ENCODE results near the gene SSTR4. TPM values are rescaled to one million over a fixed set of nuclear protein-coding genes. Genes with fewer than 3 reads are reported as not detected.

The SSTR4 gene
- total RNA-seq, 1 donor from 2014 or later, result not detected

DNA sequence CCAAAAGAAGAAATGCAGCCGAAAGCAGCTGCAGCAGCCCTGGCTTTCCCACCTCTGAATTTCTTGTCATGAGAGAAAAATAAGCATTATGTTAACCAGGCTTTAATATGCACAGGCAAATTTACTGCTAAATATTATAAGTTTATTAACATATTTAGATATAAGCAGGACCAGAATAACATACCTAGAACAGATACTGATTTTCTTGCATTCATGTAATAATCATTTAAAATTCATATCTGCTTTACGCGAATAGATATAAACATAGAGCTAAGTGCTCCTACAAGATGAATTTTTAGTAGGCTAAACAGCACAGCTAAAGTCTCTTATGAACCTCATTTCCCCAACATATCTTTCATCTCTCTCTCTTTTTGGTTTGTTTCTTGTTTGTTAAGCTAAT, 36.3 kb downstream of the SSTR4 start:
- Histone ChIP-seq H3K4me3 (ENCODE audit: low read depth, low read length) (no peak overlapping the region), H3K27me3 (ENCODE audit: control insufficient read depth, insufficient read depth, low read length) (no peaks in the 10 kb centered on the region), H3K36me3 (ENCODE audit: control insufficient read depth, insufficient read depth, low read length) (no peaks in the 10 kb centered on the region)
- FAIRE-seq (no peak), DNase-seq (ENCODE audit: low read depth) (no peak)
- TF ChIP-seq CTCF (IDR thresholded peaks at IDR 0.05; ENCODE audit: insufficient read depth, low read length, severe bottlenecking), result no peak

DNA sequence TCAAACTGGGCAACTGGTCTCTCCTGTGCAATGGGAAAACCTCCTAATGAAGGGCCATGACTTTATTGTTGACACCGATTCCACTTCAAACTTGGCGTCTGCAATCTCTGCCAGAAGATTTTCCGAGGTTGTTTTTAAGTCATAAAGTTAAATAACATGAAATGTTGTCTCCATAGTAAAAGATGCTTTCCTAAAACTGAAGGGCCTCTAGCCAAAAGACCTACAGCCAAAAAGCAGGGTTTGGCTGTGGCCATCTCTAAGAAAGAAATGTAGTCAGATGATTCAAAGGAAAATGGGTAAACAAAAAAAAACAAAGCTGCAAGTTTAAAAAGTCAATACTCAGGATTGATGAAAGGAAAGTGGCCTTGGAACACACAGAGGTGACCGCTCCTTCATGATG, 36.9 kb downstream of the SSTR4 start:
- FAIRE-seq (no peak), DNase-seq (ENCODE audit: low read depth) (no peak)
- no peaks in the 10 kb centered on the region for H3K36me3 ChIP-seq (ENCODE audit: control insufficient read depth, insufficient read depth, low read length)
- no peaks in the 10 kb centered on the region for H3K27me3 ChIP-seq (ENCODE audit: control insufficient read depth, insufficient read depth, low read length)
- no peak for TF ChIP-seq CTCF (IDR thresholded peaks at IDR 0.05; ENCODE audit: insufficient read depth, low read length, severe bottlenecking)
- H3K4me3 ChIP-seq (ENCODE audit: low read depth, low read length), result no peak overlapping the region

GRCh38 chr20:23072892-23073586, 37.9 kb downstream of the SSTR4 start:
- Histone ChIP-seq H3K27me3 (ENCODE audit: control insufficient read depth, insufficient read depth, low read length) (no peaks in the 10 kb centered on the region), H3K4me3 (ENCODE audit: low read depth, low read length) (no peak overlapping the region), H3K36me3 (ENCODE audit: control insufficient read depth, insufficient read depth, low read length) (no peaks in the 10 kb centered on the region)
- DNase-seq (ENCODE audit: low read depth), result no peak
- no peak for FAIRE-seq
- no peak for TF ChIP-seq CTCF (IDR thresholded peaks at IDR 0.05; ENCODE audit: insufficient read depth, low read length, severe bottlenecking)

- no peak for TF ChIP-seq CTCF (IDR thresholded peaks at IDR 0.05; ENCODE audit: insufficient read depth, low read length, severe bottlenecking)
- Histone ChIP-seq H3K36me3 (ENCODE audit: control insufficient read depth, insufficient read depth, low read length) (no peaks in the 10 kb centered on the region), H3K4me3 (ENCODE audit: low read depth, low read length) (no peak overlapping the region), H3K27me3 (ENCODE audit: control insufficient read depth, insufficient read depth, low read length) (no peaks in the 10 kb centered on the region)
- DNase-seq (ENCODE audit: low read depth) (no peak), FAIRE-seq (no peak)
Measured at GRCh38 chr20:23074052-23074451, 38.9 kb downstream of the SSTR4 start.

DNA sequence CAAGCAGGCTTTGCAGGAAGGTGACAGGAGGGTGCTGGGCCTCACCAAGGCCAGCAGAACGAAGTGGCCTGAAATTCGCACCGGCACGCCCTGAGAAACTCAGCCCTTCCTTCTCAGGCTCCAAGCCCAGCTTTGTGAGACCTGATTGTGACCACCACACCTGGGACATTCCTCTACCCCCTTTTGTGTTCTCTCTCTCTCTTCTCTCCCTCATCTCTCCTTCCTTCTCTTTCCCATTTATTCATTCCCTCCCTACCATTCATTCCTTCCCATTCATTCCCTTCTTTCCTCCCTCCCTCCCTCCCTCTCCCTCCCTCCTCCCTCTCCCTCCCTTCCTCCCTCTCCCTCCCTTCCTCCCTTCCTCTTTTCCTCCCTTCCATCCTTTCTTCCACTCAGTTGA, 42.2 kb downstream of the SSTR4 start:
- FAIRE-seq, result no peak
- no peak overlapping the region for H3K4me3 ChIP-seq (ENCODE audit: low read depth, low read length)
- DNase-seq (ENCODE audit: low read depth), result no peak
- no peaks in the 10 kb centered on the region for H3K36me3 ChIP-seq (ENCODE audit: control insufficient read depth, insufficient read depth, low read length)
- no peaks in the 10 kb centered on the region for H3K27me3 ChIP-seq (ENCODE audit: control insufficient read depth, insufficient read depth, low read length)
- no peak for TF ChIP-seq CTCF (IDR thresholded peaks at IDR 0.05; ENCODE audit: insufficient read depth, low read length, severe bottlenecking)
